Mesendoderm (in vitro differentiated cells): ENCODE data around the gene AP2S1.
"Not testable (repeated sequence)": the region's sequence is repeated elsewhere in the genome, so short reads cannot be mapped to it uniquely, and the experiment has no call there.

Experiments
- DNase-seq: peaks from one replicate; pipeline ENCODE4 v3.0.0; 2013
- H2AK5ac ChIP-seq: 2 replicates; pipeline ENCODE4 v1.6.1; 2013; ENCODE audit warnings: low read length, inconsistent platforms
- H2BK120ac ChIP-seq: 2 replicates; pipeline ENCODE4 v1.6.1; 2013; ENCODE audit warnings: low read depth, mild to moderate bottlenecking, low read length, moderate library complexity, mixed read lengths
- H2BK15ac ChIP-seq: replicated peaks from 2 replicates; pipeline ENCODE4 v1.6.1; 2013; ENCODE audit warnings: low read depth, mild to moderate bottlenecking, moderate library complexity
- H2BK5ac ChIP-seq: 2 replicates; pipeline ENCODE4 v1.6.1; 2013; ENCODE audit warnings: low read length, inconsistent platforms
- H3K18ac ChIP-seq: 2 replicates; pipeline ENCODE4 v1.6.1; 2013; ENCODE audit warnings: mild to moderate bottlenecking, low read length, mixed read lengths
- H3K23ac ChIP-seq: one replicate; pipeline ENCODE4 v1.6.1; 2013; ENCODE audit warnings: low read length
- H3K27ac ChIP-seq: 2 replicates; pipeline ENCODE4 v1.5.1; 2013; ENCODE audit warnings: low read depth, mild to moderate bottlenecking, inconsistent platforms, low read length, moderate library complexity
- H3K27me3 ChIP-seq: 2 replicates; pipeline ENCODE4 v1.6.1; 2013; ENCODE audit warnings: low read length, control low read depth, mild to moderate bottlenecking, inconsistent platforms; ENCODE audit not compliant: insufficient read depth, poor library complexity
- H3K36me3 ChIP-seq: 2 replicates; pipeline ENCODE4 v1.6.1; 2013; ENCODE audit warnings: low read length, inconsistent platforms; ENCODE audit not compliant: control insufficient read depth, insufficient read depth
- H3K4ac ChIP-seq: one replicate; pipeline ENCODE4 v1.6.1; 2013; ENCODE audit warnings: low read depth, mild to moderate bottlenecking, low read length, moderate library complexity
- H3K4me1 ChIP-seq: 2 replicates; pipeline ENCODE4 v1.6.1; 2013; ENCODE audit warnings: low read depth, low read length, inconsistent platforms; ENCODE audit not compliant: control insufficient read depth
- H3K4me2 ChIP-seq: 2 replicates; pipeline ENCODE4 v1.6.1; 2013; ENCODE audit warnings: low read length
- H3K4me3 ChIP-seq: 2 replicates; pipeline ENCODE4 v1.5.1; 2013; ENCODE audit warnings: mild to moderate bottlenecking, low read length
- H3K56ac ChIP-seq: one replicate; pipeline ENCODE4 v1.6.1; 2013; ENCODE audit warnings: low read length
- H3K79me1 ChIP-seq: 2 replicates; pipeline ENCODE4 v1.6.1; 2013; ENCODE audit warnings: low read length, inconsistent platforms
- H3K79me2 ChIP-seq: 2 replicates; pipeline ENCODE4 v1.6.1; 2013; ENCODE audit warnings: mild to moderate bottlenecking, low read length; ENCODE audit not compliant: control insufficient read depth, insufficient read depth
- H3K9ac ChIP-seq: 2 replicates; pipeline ENCODE4 v1.6.1; 2013; ENCODE audit warnings: low read length, inconsistent platforms
- H4K5ac ChIP-seq: one replicate; pipeline ENCODE4 v1.6.1; 2013; ENCODE audit warnings: low read length
- H4K8ac ChIP-seq: one replicate; pipeline ENCODE4 v1.6.1; 2013; ENCODE audit warnings: low read depth, mild to moderate bottlenecking, control low read depth, low read length, moderate library complexity
- WGBS: extraction: QIAGEN DNeasy Blood & Tissue Kit; methylation state at CpG from one replicate; pipeline ENCODE4 v1.1.7; 2013; ENCODE audit warnings: low lambda C conversion rate, missing lambda C conversion rate; ENCODE audit not compliant: insufficient coverage; ENCODE audit errors: extremely low coverage; 5-methylcytosine and 5-hydroxymethylcytosine counted together

AP2S1 gene

GRCh38 chr19:46812977-46813838 is 37.4 kb downstream of the AP2S1 start:
- no CpG with 5 or more reads among the region's 24 CpGs for WGBS
- Histone ChIP-seq H2BK15ac (no peak overlapping the region), H3K56ac (peak overlapping the region; percentile 34), H2BK5ac (no peak overlapping the region), H4K5ac (no peak overlapping the region), H3K4me3 (no peak overlapping the region), H3K23ac (no peak overlapping the region), H3K4me2 (no peak overlapping the region), H3K79me1 (no peaks in the 10 kb centered on the region), H3K27me3 (no peaks in the 10 kb centered on the region), H3K9ac (no peak overlapping the region), H2AK5ac (no peak overlapping the region), H4K8ac (no peak overlapping the region), H3K4me1 (no peaks in the 10 kb centered on the region), H3K27ac (no peak overlapping the region), H3K18ac (no peak overlapping the region), H3K4ac (no peak overlapping the region), H3K79me2 (no peaks in the 10 kb centered on the region), H2BK120ac (no peak overlapping the region), H3K36me3 (no peaks in the 10 kb centered on the region)
- no peak for DNase-seq

- H3K27ac ChIP-seq: no peak overlapping the region
- H3K36me3 ChIP-seq: no peaks in the 10 kb centered on the region
- no CpG with 5 or more reads among the region's 13 CpGs for WGBS
- no peak overlapping the region for H3K4ac ChIP-seq
- no peak for DNase-seq
- H3K4me3 ChIP-seq: no peak overlapping the region
- no peak overlapping the region for H2BK5ac ChIP-seq
- H3K4me2 ChIP-seq: no peak overlapping the region
- H4K8ac ChIP-seq: no peak overlapping the region
- no peak overlapping the region for H3K56ac ChIP-seq
- H3K4me1 ChIP-seq: no peaks in the 10 kb centered on the region
- no peak overlapping the region for H3K18ac ChIP-seq
- H3K9ac ChIP-seq: no peak overlapping the region
- no peaks in the 10 kb centered on the region for H3K79me2 ChIP-seq
- no peaks in the 10 kb centered on the region for H3K79me1 ChIP-seq
- no peaks in the 10 kb centered on the region for H3K27me3 ChIP-seq
- no peak overlapping the region for H2BK15ac ChIP-seq
- no peak overlapping the region for H3K23ac ChIP-seq
- H2AK5ac ChIP-seq: no peak overlapping the region
- H4K5ac ChIP-seq: no peak overlapping the region
- no peak overlapping the region for H2BK120ac ChIP-seq
Measured at GRCh38 chr19:46809534-46810272, 40.9 kb downstream of the AP2S1 start.

GRCh38 chr19:46806656-46807055 is 44.0 kb downstream of the AP2S1 start:
- H2AK5ac ChIP-seq: no peak overlapping the region
- H3K4me3 ChIP-seq: no peak overlapping the region
- no peaks in the 10 kb centered on the region for H3K79me1 ChIP-seq
- H2BK5ac ChIP-seq: no peak overlapping the region
- no peak overlapping the region for H3K4ac ChIP-seq
- no peak overlapping the region for H3K56ac ChIP-seq
- H3K18ac ChIP-seq: no peak overlapping the region
- no peak for DNase-seq
- H3K36me3 ChIP-seq: no peaks in the 10 kb centered on the region
- H3K4me2 ChIP-seq: no peak overlapping the region
- H3K79me2 ChIP-seq: no peaks in the 10 kb centered on the region
- WGBS: no CpG with 5 or more reads among the region's 7 CpGs
- H3K23ac ChIP-seq: no peak overlapping the region
- H2BK15ac ChIP-seq: no peak overlapping the region
- no peak overlapping the region for H4K5ac ChIP-seq
- H4K8ac ChIP-seq: no peak overlapping the region
- no peaks in the 10 kb centered on the region for H3K4me1 ChIP-seq
- no peak overlapping the region for H3K9ac ChIP-seq
- H3K27me3 ChIP-seq: no peaks in the 10 kb centered on the region
- no peak overlapping the region for H3K27ac ChIP-seq
- H2BK120ac ChIP-seq: no peak overlapping the region

- H2AK5ac ChIP-seq, H3K79me1 ChIP-seq, H3K4me1 ChIP-seq, H3K36me3 ChIP-seq, H2BK120ac ChIP-seq, H3K4me2 ChIP-seq, H3K79me2 ChIP-seq, H2BK5ac ChIP-seq, H3K27ac ChIP-seq, H3K27me3 ChIP-seq, H4K5ac ChIP-seq, H3K9ac ChIP-seq, H2BK15ac ChIP-seq, H3K56ac ChIP-seq, H3K4me3 ChIP-seq, H3K18ac ChIP-seq, H3K23ac ChIP-seq, DNase-seq, H4K8ac ChIP-seq, H3K4ac ChIP-seq: not testable (repeated sequence)
- no CpG with 5 or more reads among the region's 4 CpGs for WGBS
Measured at GRCh38 chr19:46804432-46804831, 46.2 kb downstream of the AP2S1 start.

- Histone ChIP-seq H2BK5ac (no peak overlapping the region), H4K5ac (no peak overlapping the region), H3K36me3 (no peaks in the 10 kb centered on the region), H3K9ac (no peak overlapping the region), H3K4ac (no peak overlapping the region), H3K56ac (no peak overlapping the region), H4K8ac (no peak overlapping the region), H3K18ac (no peak overlapping the region), H2BK120ac (no peak overlapping the region), H3K23ac (no peak overlapping the region), H3K4me3 (no peak overlapping the region), H2BK15ac (no peak overlapping the region), H3K4me1 (no peaks in the 10 kb centered on the region), H2AK5ac (no peak overlapping the region), H3K27me3 (no peaks in the 10 kb centered on the region), H3K79me1 (no peaks in the 10 kb centered on the region), H3K27ac (no peak overlapping the region), H3K4me2 (no peak overlapping the region), H3K79me2 (no peaks in the 10 kb centered on the region)
- peak; percentile 76 for DNase-seq
- WGBS: no CpG with 5 or more reads among the region's 2 CpGs
Measured at GRCh38 chr19:46803555-46803954, 47.1 kb downstream of the AP2S1 start.
